Prostate gland (tissue), 2 donors: ENCODE measurements around the gene ADCY1. TPM values are rescaled to one million over a fixed set of nuclear protein-coding genes. Genes with fewer than 3 reads are reported as not detected.

Source experiments
- DNase-seq: peaks from one replicate; pipeline ENCODE4 v3.0.0-alpha.2; 2019; ENCODE audit warnings: low spot score
- H3K27ac ChIP-seq, 2 donors: fragments of 200-600 bp; sonication (generic); 2 replicates each; pipeline ENCODE4 v1.5.1; 2017 to 2019
- H3K27me3 ChIP-seq: fragments of 200-600 bp; sonication (generic); replicated peaks from 2 replicates; pipeline ENCODE4 v1.5.1; 2019; ENCODE audit not compliant: insufficient read depth
- H3K36me3 ChIP-seq, 2 donors: fragments of 200-600 bp; sonication (generic); 1 replicate in 1 of 2; 2 replicates in 1 of 2; pipeline versions ENCODE4 v1.5.1 to v1.8.1; 2017 to 2019
- H3K4me1 ChIP-seq: fragments of 200-600 bp; sonication (generic); replicated peaks from 2 replicates; pipeline ENCODE4 v1.5.1; 2019
- H3K4me3 ChIP-seq, 2 donors: fragments of 200-600 bp; sonication (generic); 2 replicates each; pipeline ENCODE4 v1.5.1; 2017 to 2019
- H3K9me3 ChIP-seq: fragments of 200-600 bp; sonication (generic); 2 replicates; pipeline ENCODE4 v1.5.1; 2017
- CTCF ChIP-seq, 4 experiments: fragments of 200-600 bp in 2 of 4; fragments of 450-650 bp in 2 of 4; sonication (generic) in 2 of 4; IDR thresholded peaks; 1 replicate in 3 of 4; 2 replicates in 1 of 4; pipeline ENCODE4 v1.5.1; 2016 to 2019; ENCODE audit warnings: antibody characterized with exemption in 4 of 4, mild to moderate bottlenecking in 2 of 4, moderate library complexity in 2 of 4
- POLR2A ChIP-seq: fragments of 450-650 bp; IDR thresholded peaks from one replicate; pipeline ENCODE4 v1.6.1; 2016; ENCODE audit warnings: antibody characterized with exemption, mild to moderate bottlenecking
- POLR2AphosphoS5 ChIP-seq: sonication (generic); formaldehyde crosslinking; IDR thresholded peaks from one replicate; pipeline ENCODE4 v1.6.1; 2017; ENCODE audit warnings: antibody characterized with exemption
- WGBS: methylation state at CpG from one replicate; pipeline ENCODE4 v1.1.5; 2018; 5-methylcytosine and 5-hydroxymethylcytosine counted together
- intact Hi-C: fragments of 100-400 bp; cut with DNase I; formaldehyde crosslinking; loops from one replicate; pipeline ENCODE4 v1.14.2; 2022
- total RNA-seq, 2 donors: library from RNA; depleted of rRNA; stranded (reverse); fragments of >200 nt; gene quantifications; one replicate each; pipeline ENCODE4 v1.1.0, GENCODE V29; 2016

ADCY1 gene
- total RNA-seq, 2 donors from 2014 or later, result 4.5 to 17.0 TPM

DNA sequence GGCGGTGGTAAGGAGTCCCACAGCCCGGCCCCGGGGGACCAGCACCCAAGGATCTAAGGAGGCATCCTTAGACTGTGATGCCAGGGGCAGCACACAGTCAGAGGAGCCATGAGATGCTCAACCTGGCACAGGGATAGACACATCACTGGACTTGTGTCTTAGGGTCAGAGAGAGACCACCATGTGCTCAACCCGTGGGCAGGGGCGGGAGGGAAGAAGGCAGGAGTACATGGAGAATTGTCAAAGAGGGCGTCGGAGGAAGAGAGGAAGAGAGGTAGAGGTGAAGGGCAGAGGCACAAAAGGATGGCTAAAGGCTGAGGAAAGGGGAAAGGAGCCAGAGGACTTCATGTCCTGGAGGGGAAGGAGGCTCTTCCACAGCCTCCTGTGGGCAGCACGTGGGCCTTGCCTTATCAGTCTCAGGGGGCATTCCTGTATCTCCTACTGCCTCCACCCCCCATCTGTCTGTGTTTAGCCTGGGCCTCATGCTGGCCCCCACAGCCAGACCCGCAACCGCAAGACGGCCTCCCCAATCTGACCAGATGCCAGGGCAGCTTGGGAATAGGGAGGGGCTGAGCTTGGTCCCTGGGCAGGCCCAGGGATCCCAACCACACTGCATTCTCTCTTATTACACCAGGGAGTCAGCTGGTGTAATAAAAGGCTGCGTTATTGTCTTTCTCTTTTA, 2.2 kb downstream of the ADCY1 start:
- peak overlapping the region in 1 of 2 donors; percentile 59 for H3K4me3 ChIP-seq
- DNase-seq, result peak; percentile 24
- 55% methylated on average over 12 of the region's 12 CpGs for WGBS
- H3K9me3 ChIP-seq, result no peaks in the 10 kb centered on the region
- H3K36me3 ChIP-seq, result no peaks in the 10 kb centered on the region
- peak overlapping the region in 1 of 2 donors; percentile 83 for H3K27ac ChIP-seq
- H3K27me3 ChIP-seq, result no peaks in the 10 kb centered on the region
- TF ChIP-seq POLR2A (no peak), POLR2AphosphoS5 (peak; percentile 10), CTCF (IDR thresholded peaks at IDR 0.05) (no peak)
- peaks cover 6% of the 10 kb centered on the region for H3K4me1 ChIP-seq
- intact Hi-C loops, result no loop called here

GRCh38 chr7:45578022-45578421, 3.9 kb downstream of the ADCY1 start:
- H3K27ac ChIP-seq, result no peak overlapping the region
- no peaks in the 10 kb centered on the region for H3K9me3 ChIP-seq
- TF ChIP-seq POLR2A (no peak), POLR2AphosphoS5 (no peak), CTCF (IDR thresholded peaks at IDR 0.05) (no peak)
- intact Hi-C loops, result no loop called here
- DNase-seq, result no peak
- peaks cover 6% of the 10 kb centered on the region for H3K4me1 ChIP-seq
- no peaks in the 10 kb centered on the region for H3K36me3 ChIP-seq
- no peak overlapping the region for H3K4me3 ChIP-seq
- 78% methylated on average over 3 of the region's 3 CpGs for WGBS
- H3K27me3 ChIP-seq, result no peaks in the 10 kb centered on the region

- H3K27ac ChIP-seq, result no peak overlapping the region
- peaks cover 6% of the 10 kb centered on the region for H3K4me1 ChIP-seq
- H3K36me3 ChIP-seq, result no peaks in the 10 kb centered on the region
- WGBS, result 94% methylated on average over 1 of the region's 1 CpG
- H3K27me3 ChIP-seq, result no peaks in the 10 kb centered on the region
- DNase-seq, result no peak
- intact Hi-C loops, result no loop called here
- no peaks in the 10 kb centered on the region for H3K9me3 ChIP-seq
- no peak for TF ChIP-seq POLR2AphosphoS5
- TF ChIP-seq CTCF (IDR thresholded peaks at IDR 0.05), result no peak
- no peak for TF ChIP-seq POLR2A
- H3K4me3 ChIP-seq, result no peak overlapping the region
Observed at GRCh38 chr7:45578467-45578866, 4.3 kb downstream of the ADCY1 start.

DNA sequence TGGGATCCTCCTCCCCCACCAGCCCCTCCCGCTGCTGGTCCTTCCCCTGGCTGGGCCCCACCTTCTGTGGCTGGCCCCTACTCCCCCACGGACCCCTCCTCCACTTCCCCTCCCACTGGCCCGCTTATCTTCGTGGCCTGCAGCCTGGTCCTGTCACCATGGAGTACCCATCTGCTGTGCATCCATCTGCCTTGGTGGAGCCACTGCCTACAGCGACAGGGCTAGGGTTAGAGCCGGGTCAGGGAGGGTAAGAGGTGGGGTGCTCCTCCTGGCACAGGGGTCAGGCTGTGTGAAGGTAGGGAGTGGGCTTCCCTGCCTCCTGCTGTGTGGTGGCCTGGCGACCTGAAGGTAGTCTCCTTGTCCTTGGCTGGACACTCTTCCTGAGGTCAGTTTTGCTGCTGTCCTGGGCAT, 5.2 kb downstream of the ADCY1 start:
- H3K36me3 ChIP-seq, result no peaks in the 10 kb centered on the region
- H3K4me1 ChIP-seq, result peaks cover 6% of the 10 kb centered on the region
- no peak overlapping the region for H3K4me3 ChIP-seq
- 62% methylated on average over 7 of the region's 7 CpGs for WGBS
- intact Hi-C loops, result no loop called here
- no peak for TF ChIP-seq POLR2A
- TF ChIP-seq POLR2AphosphoS5, result no peak
- TF ChIP-seq CTCF (IDR thresholded peaks at IDR 0.05), result no peak
- H3K27me3 ChIP-seq, result no peaks in the 10 kb centered on the region
- no peak overlapping the region for H3K27ac ChIP-seq
- no peaks in the 10 kb centered on the region for H3K9me3 ChIP-seq
- no peak for DNase-seq
